ENCODE measurements around the gene ABHD17B. TPM values are rescaled to one million over a fixed set of nuclear protein-coding genes. Genes with fewer than 3 reads are reported as not detected.

ABHD17B gene
- total RNA-seq, 1 experiment from 2014 or later = 21.1 TPM

- no peaks in the 10 kb centered on the region for H3K27me3 ChIP-seq (ENCODE audit: control insufficient read depth, insufficient read depth, low read length)
- H3K36me3 ChIP-seq (ENCODE audit: control insufficient read depth, insufficient read depth, low read length) = no peaks in the 10 kb centered on the region
- no peak overlapping the region for H3K27ac ChIP-seq (ENCODE audit: low read length)
- H3K4me3 ChIP-seq (ENCODE audit: low read depth in 2 of 2, low read length in 2 of 2) = no peak overlapping the region
- intact Hi-C loops (cut with micrococcal nuclease; ENCODE audit: unreplicated experiment) (no loop called here), in situ Hi-C loops (cut with HindIII; ENCODE audit: low pct_unique_long_range_greater_than_20kb, low sequenced_read_pairs) (no loop called here)
- H3K9me3 ChIP-seq (ENCODE audit: control insufficient read depth, insufficient read depth, low read depth, low read length) = no peaks in the 10 kb centered on the region
- ATAC-seq (no peak), DNase-seq (ENCODE audit: low read depth, low spot score) (no peak)
- peaks cover 3% of the 10 kb centered on the region; the same call in 1 of the 2 replicates for H3K4me1 ChIP-seq (ENCODE audit: control insufficient read depth, insufficient read depth, low read length)
- no TSS peak for BruUV-seq (replicated peaks)
- TF ChIP-seq REST (IDR thresholded peaks at IDR 0.05; ENCODE audit: insufficient read depth in 1 of 2, low read depth in 2 of 2, low read length in 1 of 2) (no peak), SIN3A (IDR thresholded peaks at IDR 0.05; ENCODE audit: borderline replicate concordance, insufficient read depth, low read depth, low read length) (no peak), CTCF (IDR thresholded peaks at IDR 0.05) (no peak), POLR2AphosphoS5 (IDR thresholded peaks at IDR 0.05; ENCODE audit: low read depth, low read length) (no peak), TCF7L2 (IDR thresholded peaks at IDR 0.05; ENCODE audit: low read depth, low read length) (no peak)
- POLR2A ChIA-PET = no interaction called here
- CTCF ChIA-PET = no interaction called here
These were observed 14.2 kb downstream of the ABHD17B start for GRCh38 chr9:71896761-71897160.

GRCh38 chr9:71895955-71896354, 15.0 kb downstream of the ABHD17B start:
- H3K4me1 ChIP-seq (ENCODE audit: control insufficient read depth, insufficient read depth, low read length) = no peaks in the 10 kb centered on the region; the same call in 1 of the 2 replicates
- H3K27ac ChIP-seq (ENCODE audit: low read length) = no peak overlapping the region
- H3K36me3 ChIP-seq (ENCODE audit: control insufficient read depth, insufficient read depth, low read length) = no peaks in the 10 kb centered on the region
- CTCF ChIA-PET = no interaction called here
- POLR2A ChIA-PET = no interaction called here
- H3K9me3 ChIP-seq (ENCODE audit: control insufficient read depth, insufficient read depth, low read depth, low read length) = no peaks in the 10 kb centered on the region
- intact Hi-C loops (cut with micrococcal nuclease; ENCODE audit: unreplicated experiment) = no loop called here
- no TSS peak for BruUV-seq (replicated peaks)
- in situ Hi-C loops (cut with HindIII; ENCODE audit: low pct_unique_long_range_greater_than_20kb, low sequenced_read_pairs) = no loop called here
- H3K27me3 ChIP-seq (ENCODE audit: control insufficient read depth, insufficient read depth, low read length) = no peaks in the 10 kb centered on the region
- H3K4me3 ChIP-seq (ENCODE audit: low read depth in 2 of 2, low read length in 2 of 2) = no peak overlapping the region
- no peak for DNase-seq (ENCODE audit: low read depth, low spot score)
- ATAC-seq = no peak
- no peak for TF ChIP-seq SIN3A (IDR thresholded peaks at IDR 0.05; ENCODE audit: borderline replicate concordance, insufficient read depth, low read depth, low read length)
- no peak for TF ChIP-seq TCF7L2 (IDR thresholded peaks at IDR 0.05; ENCODE audit: low read depth, low read length)
- TF ChIP-seq CTCF (IDR thresholded peaks at IDR 0.05) = no peak
- TF ChIP-seq POLR2AphosphoS5 (IDR thresholded peaks at IDR 0.05; ENCODE audit: low read depth, low read length) = no peak
- TF ChIP-seq REST (IDR thresholded peaks at IDR 0.05; ENCODE audit: insufficient read depth in 1 of 2, low read depth in 2 of 2, low read length in 1 of 2) = no peak

Measured in Panc1 (cell line).